Subcutaneous adipose tissue (tissue), 4 donors: ENCODE results near the gene AURKB. TPM values are rescaled to one million over a fixed set of nuclear protein-coding genes. Genes with fewer than 3 reads are reported as not detected.

Experiments used
- CTCF ChIP-seq: fragments of 450-650 bp; IDR thresholded peaks from one replicate; pipeline ENCODE4 v1.5.1; 2016; ENCODE audit warnings: low read depth, mild to moderate bottlenecking, control low read depth, antibody characterized with exemption, moderate library complexity
- total RNA-seq, 4 donors: library from RNA; depleted of rRNA; stranded (reverse); fragments of >200 nt; gene quantifications; one replicate each; pipeline ENCODE4 v1.1.0, GENCODE V29; 2016

The AURKB gene
- total RNA-seq, 4 donors from 2014 or later: 1.3 to 3.4 (median 2.2) TPM; not detected in 1

- TF ChIP-seq CTCF: no peak
Measured at GRCh38 chr17:8223356-8224126, 13.2 kb upstream of the AURKB start.

GRCh38 chr17:8222630-8223355 lies 12.4 kb upstream of the AURKB start:
- no peak for TF ChIP-seq CTCF

- TF ChIP-seq CTCF: no peak
Measured at GRCh38 chr17:8222380-8222629, 11.9 kb upstream of the AURKB start.

DNA sequence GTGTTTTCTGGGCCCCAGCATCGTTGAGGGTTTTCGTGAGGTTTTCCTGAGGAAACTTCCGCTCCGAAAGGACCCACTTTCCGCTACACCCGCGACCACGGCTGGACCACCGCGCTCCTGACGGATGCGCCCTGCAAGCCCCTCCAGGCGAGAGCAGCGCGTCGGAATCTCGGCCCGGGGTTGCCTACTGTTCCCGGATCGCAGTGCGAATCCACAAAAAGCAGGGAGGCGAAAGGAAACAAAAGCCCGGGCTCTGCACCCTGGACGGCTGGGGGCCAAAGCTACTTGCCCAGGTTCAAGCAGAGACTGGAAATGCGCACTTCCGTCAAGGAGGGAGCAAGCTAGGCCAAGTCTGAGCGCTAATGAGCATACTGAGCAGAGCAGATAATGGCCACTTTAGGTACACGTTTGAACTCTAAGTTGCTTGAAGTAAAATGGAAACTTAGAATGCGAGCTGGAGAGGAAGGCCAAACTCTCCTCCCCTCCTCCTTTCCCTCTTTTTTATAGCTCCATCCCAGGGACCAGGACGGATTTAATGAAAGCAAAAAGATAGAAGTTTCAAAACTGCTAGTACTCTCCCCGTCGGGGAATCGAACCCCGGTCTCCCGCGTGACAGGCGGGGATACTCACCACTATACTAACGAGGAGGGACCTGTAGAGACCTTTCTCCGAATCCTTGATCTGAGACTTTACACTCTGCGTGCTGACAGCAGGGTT lies 11.4 kb upstream of the AURKB start:
- TF ChIP-seq CTCF: no peak

DNA sequence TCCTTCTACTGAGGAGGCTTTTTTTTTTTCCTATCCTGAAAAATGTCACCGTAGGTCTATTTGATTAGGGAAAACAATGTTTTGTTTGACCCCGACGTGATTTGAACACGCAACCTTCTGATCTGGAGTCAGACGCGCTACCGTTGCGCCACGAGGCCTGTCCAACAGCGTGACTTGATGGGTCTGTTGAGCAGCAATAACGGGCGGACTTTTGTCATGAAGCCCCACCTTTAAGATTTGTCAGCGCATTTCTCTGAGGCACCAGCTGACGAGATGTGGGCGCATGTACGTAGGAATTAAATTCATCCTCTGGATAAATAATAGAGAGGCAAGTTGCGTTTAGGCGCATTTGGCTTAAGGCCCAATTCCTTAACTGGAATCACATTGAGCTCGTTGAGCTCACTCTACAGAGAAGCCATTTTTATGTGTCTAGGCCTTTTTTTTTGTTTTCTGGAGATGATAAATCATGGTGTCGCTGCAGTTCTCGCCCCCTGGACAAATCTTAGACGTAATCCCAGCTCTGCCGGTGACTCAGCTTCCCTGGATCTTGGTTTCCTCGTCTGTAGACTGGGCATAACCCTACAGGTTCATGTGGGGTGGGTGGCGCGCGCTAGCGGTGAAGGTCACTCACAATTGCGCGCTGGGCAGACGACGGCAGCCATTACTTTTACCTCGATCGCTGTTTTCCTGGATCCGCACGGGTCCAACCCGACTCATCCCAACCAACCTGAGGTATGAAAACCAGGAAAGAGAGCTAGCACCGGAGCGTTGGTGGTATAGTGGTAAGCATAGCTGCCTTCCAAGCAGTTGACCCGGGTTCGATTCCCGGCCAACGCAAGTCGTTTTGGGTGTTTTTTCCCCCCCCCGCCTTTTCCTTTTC lies 10.6 kb upstream of the AURKB start:
- no peak for TF ChIP-seq CTCF

GRCh38 chr17:8212312-8213180 lies 2.2 kb upstream of the AURKB start:
- no peak for TF ChIP-seq CTCF
